RWPE2 (cell line): ENCODE data around the gene RPTOR.
A peak's percentile ranks its signal among the peaks of the same experiment; 100 is the strongest.

Source experiments
- ATAC-seq: fragments of 200-7000 bp; cut with Tn5 transposase; 3 replicates; pipeline ENCODE4 v1.9.1; 2021; ENCODE audit warnings: low read depth
- DNase-seq: peaks from one replicate; pipeline ENCODE4 v3.0.0-alpha.2; 2020; ENCODE audit warnings: low spot score
- H3K27ac ChIP-seq: fragments of 450-650 bp; 2 replicates; pipeline ENCODE4 v1.5.1; 2017; ENCODE audit warnings: mild to moderate bottlenecking; ENCODE audit not compliant: poor library complexity, severe bottlenecking
- H3K27me3 ChIP-seq: fragments of 250-450 bp; sonication (Bioruptor Pico); 2 replicates; pipeline ENCODE4 v1.5.1; 2021; ENCODE audit warnings: mild to moderate bottlenecking, moderate library complexity; ENCODE audit not compliant: insufficient read depth, poor library complexity, severe bottlenecking
- H3K36me3 ChIP-seq: fragments of 250-450 bp; sonication (Bioruptor Pico); 2 replicates; pipeline ENCODE4 v1.5.1; 2020; ENCODE audit warnings: low read depth, mild to moderate bottlenecking, moderate library complexity
- H3K4me1 ChIP-seq: fragments of 250-450 bp; sonication (Bioruptor Pico); 2 replicates; pipeline ENCODE4 v1.5.1; 2021; ENCODE audit warnings: mild to moderate bottlenecking, moderate library complexity; ENCODE audit not compliant: insufficient read depth, poor library complexity, severe bottlenecking
- H3K4me3 ChIP-seq: fragments of 250-450 bp; sonication (Bioruptor Pico); 2 replicates; pipeline ENCODE4 v1.5.1; 2021; ENCODE audit warnings: mild to moderate bottlenecking, moderate library complexity; ENCODE audit not compliant: severe bottlenecking
- H3K9me3 ChIP-seq: fragments of 250-450 bp; sonication (Bioruptor Pico); 2 replicates; pipeline ENCODE4 v1.5.1; 2021; ENCODE audit warnings: mild to moderate bottlenecking, moderate library complexity; ENCODE audit not compliant: severe bottlenecking
- TF ChIP-seq, protein P1 (sequence below): fragments of 450-650 bp; IDR thresholded peaks from one replicate; pipeline ENCODE4 v1.5.1; 2017; ENCODE audit warnings: mild to moderate bottlenecking, moderate library complexity; ENCODE audit not compliant: poor library complexity, severe bottlenecking

Gene RPTOR

DNA sequence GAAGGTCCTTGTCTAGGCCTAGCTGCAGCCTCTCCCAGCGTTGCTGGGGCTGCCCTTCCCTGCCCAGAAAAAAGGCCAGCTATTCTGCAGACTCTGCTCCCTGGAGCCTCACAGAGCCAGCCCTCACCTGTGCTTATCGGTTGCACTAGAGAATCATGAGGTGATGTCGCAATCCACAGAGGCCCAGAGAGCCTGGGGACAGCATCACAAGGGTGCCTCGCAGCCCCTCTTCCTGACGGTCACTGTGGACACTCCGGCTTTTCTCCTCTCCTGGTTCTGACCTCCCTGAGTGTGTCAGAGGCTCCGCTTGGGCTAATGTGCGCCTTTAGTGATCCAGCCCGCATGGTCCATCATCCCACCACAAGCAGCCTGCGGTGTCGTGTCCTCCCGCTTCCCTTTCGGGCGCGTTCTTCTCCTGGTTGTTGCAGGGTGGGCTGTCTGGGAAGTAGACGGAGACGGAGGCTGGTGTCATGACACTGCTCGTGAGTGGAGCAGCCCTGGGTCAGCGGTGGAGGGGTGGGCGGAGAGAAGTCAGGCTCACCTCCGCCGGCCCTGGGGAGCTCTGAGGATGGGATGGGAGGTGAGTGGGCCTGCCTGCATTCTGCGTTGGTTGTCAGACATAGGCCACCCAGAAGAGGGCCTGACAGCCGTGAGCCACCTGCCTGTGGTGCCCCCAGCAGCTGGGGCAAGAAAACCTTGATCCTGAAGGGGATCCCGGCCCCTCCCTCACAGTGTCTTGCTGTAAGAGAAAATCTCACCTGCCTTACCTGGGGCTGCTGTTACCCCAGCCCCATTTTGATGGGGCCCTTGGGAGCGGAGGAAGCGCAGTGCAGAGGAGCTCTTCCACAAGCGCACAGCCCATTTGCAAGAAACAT is 281.1 kb downstream of the RPTOR start:
- ATAC-seq (no peak), DNase-seq (peak; percentile 51)
- TF ChIP-seq, protein P1, sequence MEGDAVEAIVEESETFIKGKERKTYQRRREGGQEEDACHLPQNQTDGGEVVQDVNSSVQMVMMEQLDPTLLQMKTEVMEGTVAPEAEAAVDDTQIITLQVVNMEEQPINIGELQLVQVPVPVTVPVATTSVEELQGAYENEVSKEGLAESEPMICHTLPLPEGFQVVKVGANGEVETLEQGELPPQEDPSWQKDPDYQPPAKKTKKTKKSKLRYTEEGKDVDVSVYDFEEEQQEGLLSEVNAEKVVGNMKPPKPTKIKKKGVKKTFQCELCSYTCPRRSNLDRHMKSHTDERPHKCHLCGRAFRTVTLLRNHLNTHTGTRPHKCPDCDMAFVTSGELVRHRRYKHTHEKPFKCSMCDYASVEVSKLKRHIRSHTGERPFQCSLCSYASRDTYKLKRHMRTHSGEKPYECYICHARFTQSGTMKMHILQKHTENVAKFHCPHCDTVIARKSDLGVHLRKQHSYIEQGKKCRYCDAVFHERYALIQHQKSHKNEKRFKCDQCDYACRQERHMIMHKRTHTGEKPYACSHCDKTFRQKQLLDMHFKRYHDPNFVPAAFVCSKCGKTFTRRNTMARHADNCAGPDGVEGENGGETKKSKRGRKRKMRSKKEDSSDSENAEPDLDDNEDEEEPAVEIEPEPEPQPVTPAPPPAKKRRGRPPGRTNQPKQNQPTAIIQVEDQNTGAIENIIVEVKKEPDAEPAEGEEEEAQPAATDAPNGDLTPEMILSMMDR, result no peak
- Histone ChIP-seq H3K36me3 (peaks cover 16% of the 10 kb centered on the region), H3K4me1 (peaks cover 20% of the 10 kb centered on the region), H3K27ac (peak overlapping the region; percentile 88), H3K4me3 (no peak overlapping the region), H3K27me3 (no peaks in the 10 kb centered on the region), H3K9me3 (no peaks in the 10 kb centered on the region)

DNA sequence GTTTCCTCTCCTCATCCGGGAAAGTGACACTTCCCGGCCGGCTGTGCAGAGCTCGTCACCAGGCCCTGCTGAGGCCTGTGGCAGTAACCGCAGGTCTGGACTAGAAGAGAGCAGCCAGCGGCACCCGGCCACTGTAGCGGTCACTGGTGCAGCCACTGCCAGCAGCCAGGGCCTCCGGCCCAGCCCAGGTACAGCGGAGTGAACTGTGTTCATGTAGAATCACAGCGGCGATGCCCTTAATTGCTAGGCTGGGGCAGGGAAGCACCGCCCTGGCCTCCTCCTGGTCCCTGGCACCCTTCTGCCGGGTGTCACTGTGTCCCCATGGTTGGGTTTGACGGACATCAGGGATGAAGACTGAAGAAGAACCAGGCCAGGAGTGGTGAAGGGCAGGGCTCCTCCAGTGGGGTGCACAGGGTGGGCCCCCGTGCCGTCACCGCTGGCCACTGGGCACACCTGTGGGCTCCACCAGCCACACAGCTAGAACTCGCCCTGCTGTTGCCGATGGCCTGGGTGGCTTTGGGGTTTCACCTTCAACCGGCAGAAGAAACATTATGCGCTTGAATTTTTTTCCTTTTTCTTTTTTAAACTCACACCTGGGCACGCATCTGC is 281.8 kb downstream of the RPTOR start:
- H3K4me1 ChIP-seq, result peaks cover 20% of the 10 kb centered on the region
- ATAC-seq (peak; percentile 3; the same call in 1 of the 3 replicates), DNase-seq (peak; percentile 68)
- peaks cover 16% of the 10 kb centered on the region for H3K36me3 ChIP-seq
- no peaks in the 10 kb centered on the region for H3K9me3 ChIP-seq
- TF ChIP-seq, protein P1, result no peak
- H3K27ac ChIP-seq, result peak overlapping the region; percentile 88
- no peaks in the 10 kb centered on the region for H3K27me3 ChIP-seq
- H3K4me3 ChIP-seq, result no peak overlapping the region

DNA sequence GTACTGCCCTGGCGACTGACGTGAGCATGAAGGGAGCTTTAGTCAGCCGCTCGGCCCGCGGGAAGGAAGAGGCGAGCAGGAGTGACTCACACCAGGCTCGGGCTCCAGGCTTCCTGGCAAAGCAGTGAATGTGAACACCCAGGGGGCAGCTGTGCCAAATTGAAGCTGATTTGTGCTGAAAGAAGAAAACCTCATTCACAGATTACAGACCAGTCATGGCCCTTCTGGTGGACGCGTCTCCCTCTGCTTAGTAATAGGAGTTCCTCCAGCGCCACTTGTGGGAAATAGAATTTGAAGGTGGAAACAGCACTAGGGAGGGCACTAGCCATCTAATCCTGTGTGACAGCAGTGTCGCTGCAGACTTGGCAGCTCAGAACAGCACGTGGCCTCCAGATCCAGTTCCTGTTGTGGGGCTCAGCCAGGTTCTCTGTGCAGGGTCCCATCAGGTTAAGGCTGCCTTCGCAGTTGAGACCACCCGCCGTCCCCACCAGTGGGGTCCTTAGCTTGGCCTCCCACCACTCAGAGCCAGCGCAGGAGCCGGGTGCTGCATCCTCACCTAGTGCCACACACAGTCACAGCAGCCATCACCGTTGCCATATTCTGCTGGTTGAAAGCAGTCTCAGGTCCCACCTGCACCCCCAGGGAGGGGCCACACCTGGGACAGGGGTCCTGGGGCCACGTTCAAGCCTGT is 282.5 kb downstream of the RPTOR start:
- no peak overlapping the region for H3K4me3 ChIP-seq
- ATAC-seq (peak; percentile 99), DNase-seq (peak; percentile 97)
- peaks cover 20% of the 10 kb centered on the region for H3K4me1 ChIP-seq
- H3K27me3 ChIP-seq, result no peaks in the 10 kb centered on the region
- TF ChIP-seq, protein P1, result peak; percentile 21
- peak overlapping the region; percentile 88 for H3K27ac ChIP-seq
- H3K9me3 ChIP-seq, result no peaks in the 10 kb centered on the region
- H3K36me3 ChIP-seq, result peaks cover 16% of the 10 kb centered on the region

GRCh38 chr17:80827646-80828643 is 283.3 kb downstream of the RPTOR start:
- H3K9me3 ChIP-seq, result no peaks in the 10 kb centered on the region
- H3K27ac ChIP-seq, result peak overlapping the region; percentile 88
- no peak overlapping the region for H3K4me3 ChIP-seq
- TF ChIP-seq, protein P1, result no peak
- no peaks in the 10 kb centered on the region for H3K27me3 ChIP-seq
- H3K4me1 ChIP-seq, result peaks cover 26% of the 10 kb centered on the region
- ATAC-seq, result no peak
- H3K36me3 ChIP-seq, result peaks cover 10% of the 10 kb centered on the region
- peak; percentile 62 for DNase-seq
